K562 (cell line): ENCODE results near the gene C16orf74. TPM values are rescaled to one million over a fixed set of nuclear protein-coding genes. Genes with fewer than 3 reads are reported as not detected.

Source experiments
- ATAC-seq: fragments of 200-7000 bp; cut with Tn5 transposase; 3 replicates; pipeline ENCODE4 v1.9.1; 2020; ENCODE audit warnings: moderate library complexity
- BruUV-seq: library from RNA; stranded (reverse); fragments of 400-500 nt; replicated peaks from 2 replicates; lab custom pipeline; 2021; lab: Mats Ljungman, UMichigan
- CTCF ChIA-PET: fragments of 300-600 bp; formaldehyde crosslinking; extraction: SDS; loops from one replicate; lab custom pipeline; 2021; ENCODE audit warnings: low intra/inter-chr PET ratio; lab: Yijun Ruan, JAX
- POLR2A ChIA-PET: fragments of 300-600, 350-650 bp; sonication (Branson Sonifier 250); formaldehyde crosslinking; extraction: SDS; loops from one replicate; lab custom pipeline; 2021; ENCODE audit warnings: antibody characterized with exemption, inconsistent platforms; lab: Yijun Ruan, JAX
- DNase-seq, 4 experiments: peaks; one replicate each; pipeline versions ENCODE4 v3.0.0 to v3.0.0-alpha.2; 2011 to 2018; ENCODE audit warnings: low spot score in 3 of 4, mixed read lengths in 3 of 4; ENCODE audit errors: extremely low read depth in 1 of 4
- FAIRE-seq: peaks from 2 replicates; lab custom pipeline; 2011; peaks lifted over from hg19 to GRCh38; lab: Jason Lieb, UNC
- H2AFZ ChIP-seq: 2 replicates; pipeline ENCODE4 v1.6.0; 2011; ENCODE audit warnings: low read depth, low read length, control low read depth, inconsistent platforms
- H3K27ac ChIP-seq: fragments of 200-600 bp; 3 replicates; pipeline ENCODE4 v1.8.0; 2011; ENCODE audit warnings: low read depth, mild to moderate bottlenecking, control low read depth, inconsistent platforms, low read length, moderate library complexity, mixed read lengths; ENCODE audit errors: extremely low read depth
- H3K27me3 ChIP-seq, 2 experiments: fragments of 300-600 bp in 1 of 2; 2 replicates in 1 of 2; 3 replicates in 1 of 2; pipeline versions ENCODE4 v1.6.0 to v1.8.0; 2011; ENCODE audit warnings: inconsistent platforms in 2 of 2, low read length in 2 of 2, mild to moderate bottlenecking in 1 of 2, mixed read lengths in 1 of 2, moderate library complexity in 1 of 2; ENCODE audit not compliant: control insufficient read depth in 2 of 2, insufficient read depth in 2 of 2
- H3K36me3 ChIP-seq: fragments of 300-600 bp; 3 replicates; pipeline ENCODE4 v1.8.0; 2011; ENCODE audit warnings: mild to moderate bottlenecking, low read length, inconsistent platforms; ENCODE audit not compliant: control insufficient read depth, insufficient read depth
- H3K4me1 ChIP-seq, 2 experiments: fragments of 200-600 bp in 1 of 2; replicated peaks in 1 of 2; 2 replicates in 1 of 2; 3 replicates in 1 of 2; pipeline versions ENCODE4 v1.5.1 to v1.8.0; 2011; ENCODE audit warnings: inconsistent platforms in 2 of 2, low read length in 2 of 2, mild to moderate bottlenecking in 1 of 2, mixed read lengths in 1 of 2, moderate library complexity in 1 of 2; ENCODE audit not compliant: control insufficient read depth in 2 of 2, insufficient read depth in 2 of 2
- H3K4me2 ChIP-seq: 2 replicates; pipeline ENCODE4 v1.6.1; 2011; ENCODE audit warnings: low read length, control low read depth, inconsistent platforms, mixed read lengths; ENCODE audit not compliant: insufficient read depth
- H3K4me3 ChIP-seq: fragments of 200-600 bp; sonication (generic), shearing (Covaris generic); 2 replicates; pipeline ENCODE4 v1.5.1; 2016; ENCODE audit warnings: control low read depth, inconsistent platforms
- H3K79me2 ChIP-seq: fragments of 200-600 bp; 3 replicates; pipeline ENCODE4 v1.8.0; 2011; ENCODE audit warnings: low read length, inconsistent platforms; ENCODE audit not compliant: control insufficient read depth, insufficient read depth
- H3K9ac ChIP-seq, 2 experiments: 2 replicates each; pipeline versions ENCODE4 v1.6.0 to v1.6.1; 2011; ENCODE audit warnings: low read depth in 2 of 2, low read length in 2 of 2, control low read depth in 1 of 2, inconsistent platforms in 1 of 2, mild to moderate bottlenecking in 1 of 2, mixed read lengths in 1 of 2; ENCODE audit not compliant: insufficient read depth in 1 of 2
- H3K9me1 ChIP-seq: one replicate; pipeline ENCODE4 v1.6.0; 2011; ENCODE audit warnings: inconsistent platforms, mild to moderate bottlenecking, low read length, moderate library complexity; ENCODE audit not compliant: control insufficient read depth, insufficient read depth
- H3K9me3 ChIP-seq: replicated peaks from 2 replicates; pipeline ENCODE4 v1.5.1; 2011; ENCODE audit warnings: low read depth, low read length, inconsistent platforms; ENCODE audit not compliant: control insufficient read depth, insufficient read depth
- H4K20me1 ChIP-seq: replicated peaks from 2 replicates; pipeline ENCODE4 v1.6.1; 2011; ENCODE audit warnings: low read length, inconsistent platforms, mixed read lengths; ENCODE audit not compliant: control insufficient read depth, insufficient read depth
- NCOA2 ChIP-seq, 2 experiments: fragments of 450-650 bp; IDR thresholded peaks; 2 replicates each; pipeline ENCODE4 v1.6.1; 2018; ENCODE audit warnings: mild to moderate bottlenecking in 2 of 2, moderate library complexity in 1 of 2; ENCODE audit not compliant: partially characterized antibody in 2 of 2
- POLR2A ChIP-seq: fragments of 450-650 bp; conservative IDR thresholded peaks from 2 replicates; pipeline ENCODE4 v1.6.1; 2016
- POLR2G ChIP-seq: fragments of 200-400 bp; formaldehyde crosslinking; IDR thresholded peaks from 2 replicates; pipeline ENCODE4 v1.6.1; 2017; ENCODE audit warnings: low read depth, mild to moderate bottlenecking, antibody characterized with exemption, low read length, moderate library complexity
- RBBP5 ChIP-seq: fragments of 200-600 bp; sonication (generic); IDR thresholded peaks from 2 replicates; pipeline ENCODE4 v1.6.1; 2012; ENCODE audit warnings: borderline replicate concordance, mild to moderate bottlenecking, low read length, control low read depth, inconsistent platforms; ENCODE audit not compliant: insufficient read depth, poor library complexity, severe bottlenecking
- RNF219 ChIP-seq: fragments of 250-450 bp; sonication (Bioruptor Pico); IDR thresholded peaks from 2 replicates; pipeline ENCODE4 v1.5.0; 2022; ENCODE audit warnings: mild to moderate bottlenecking
- SMAD4 ChIP-seq: fragments of 250-450 bp; sonication (Bioruptor Pico); conservative IDR thresholded peaks from 2 replicates; pipeline ENCODE4 v1.8.0; 2021; ENCODE audit warnings: inconsistent platforms, mild to moderate bottlenecking, moderate library complexity
- TAF7 ChIP-seq: fragments of 450-650 bp; IDR thresholded peaks from 2 replicates; pipeline ENCODE4 v1.6.1; 2016; ENCODE audit warnings: missing genetic modification characterization, missing compliant biosample characterization
- ZNF212 ChIP-seq: fragments of 450-650 bp; formaldehyde crosslinking; IDR thresholded peaks from 2 replicates; pipeline ENCODE4 v1.4.0; 2020; ENCODE audit warnings: mild to moderate bottlenecking
- WGBS: fragments of 100-300 bp; shearing (Covaris generic); methylation state at CpG from one replicate; pipeline ENCODE4 v1.1.6; 2016; ENCODE audit warnings: low coverage, mixed read lengths; ENCODE audit not compliant: insufficient coverage; ENCODE audit errors: missing lambda C conversion rate; 5-methylcytosine and 5-hydroxymethylcytosine counted together
- in situ Hi-C: fragments of 300-500 bp; cut with MboI; formaldehyde crosslinking; loops from 4 replicates; pipeline ENCODE4 v1.15.0; 2018; ENCODE audit warnings: inconsistent platforms, mixed read lengths
- intact Hi-C: fragments of 100-400 bp; cut with micrococcal nuclease; formaldehyde crosslinking; loops from 2 replicates; pipeline ENCODE4 v1.14.2; 2022
- polyA plus RNA-seq, 8 experiments: library from polyadenylated mRNA; depleted of rRNA in 4 of 8; stranded (reverse) in 5 of 8; unstranded in 3 of 8; fragments of >200 nt; fragmentation: Nextera tagmentation in 2 of 8; fragmentation: Illumina TruSeq in 1 of 8; extraction: Ambion mirVana in 2 of 8; extraction: Trizol in 1 of 8; gene quantifications; 2 replicates each; pipeline versions ENCODE4 v1.2.1 to v1.2.3, GENCODE V29; 2011 to 2014; ENCODE audit warnings: inconsistent platforms in 1 of 8, missing spikeins in 1 of 8
- total RNA-seq, 7 experiments: library from RNA; depleted of rRNA in 6 of 7; stranded (reverse); fragments of >200 nt in 6 of 7; fragmentation: Illumina TruSeq in 2 of 7; extraction: Trizol in 2 of 7; gene quantifications; 2 replicates each; pipeline versions ENCODE4 v1.2.1 to v1.2.3, GENCODE V29; 2011 to 2021; ENCODE audit warnings: low replicate concordance in 1 of 7
- TF ChIP-seq, protein P1 (sequence below): fragments of 450-650 bp; formaldehyde crosslinking; IDR thresholded peaks from 2 replicates; pipeline ENCODE4 v1.4.0; 2020; ENCODE audit warnings: mild to moderate bottlenecking

C16orf74 gene
- total and polyA plus RNA-seq, 9 of the 15 experiments (the other 6 are each of a cell fraction or from before 2014, with no cell fraction given): not detected

DNA sequence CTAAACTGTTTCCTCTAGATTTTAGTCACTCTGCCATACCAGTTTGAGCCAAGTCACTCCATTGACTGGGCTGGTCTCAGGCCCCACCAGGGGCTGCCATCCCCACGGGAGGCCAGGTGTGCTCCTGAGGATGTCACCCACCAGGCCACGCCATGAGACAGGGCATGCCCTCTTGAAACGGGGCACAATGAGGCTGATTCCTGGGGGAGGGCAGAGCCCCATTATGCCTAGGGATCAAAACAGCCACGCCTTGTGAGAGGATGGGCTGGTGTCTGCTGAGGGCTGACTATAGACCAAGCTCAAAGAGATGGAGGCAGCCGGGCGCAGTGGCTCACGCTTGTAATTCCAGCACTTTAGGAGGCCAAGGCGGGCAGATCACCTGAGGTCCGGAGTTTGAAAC, 83.6 kb downstream of the C16orf74 start (continued):
- TF ChIP-seq TAF7: no peak
- peak; percentile 45 for TF ChIP-seq POLR2A
- no peak for TF ChIP-seq NCOA2 (IDR thresholded peaks at IDR 0.05; ENCODE audit: partially characterized antibody in 2 of 2)
- no peak for TF ChIP-seq RNF219 (CRISPR knock-in tag)
- TF ChIP-seq, protein P1, sequence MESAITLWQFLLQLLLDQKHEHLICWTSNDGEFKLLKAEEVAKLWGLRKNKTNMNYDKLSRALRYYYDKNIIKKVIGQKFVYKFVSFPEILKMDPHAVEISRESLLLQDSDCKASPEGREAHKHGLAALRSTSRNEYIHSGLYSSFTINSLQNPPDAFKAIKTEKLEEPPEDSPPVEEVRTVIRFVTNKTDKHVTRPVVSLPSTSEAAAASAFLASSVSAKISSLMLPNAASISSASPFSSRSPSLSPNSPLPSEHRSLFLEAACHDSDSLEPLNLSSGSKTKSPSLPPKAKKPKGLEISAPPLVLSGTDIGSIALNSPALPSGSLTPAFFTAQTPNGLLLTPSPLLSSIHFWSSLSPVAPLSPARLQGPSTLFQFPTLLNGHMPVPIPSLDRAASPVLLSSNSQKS (CRISPR knock-in tag): no peak
- no peak for TF ChIP-seq RBBP5
- TF ChIP-seq SMAD4 (CRISPR knock-in tag): no peak
- TF ChIP-seq, all 486 proteins: peak for 5

- Histone ChIP-seq H3K4me3 (no peak overlapping the region), H3K27me3 (no peaks in the 10 kb centered on the region), H3K9ac (0 out of 4 replicates have a peak overlapping the region, but pooled peaks of 1 of the 2 experiments have one; percentile 1), H2AFZ (no peak overlapping the region), H4K20me1 (peaks cover 29% of the 10 kb centered on the region), H3K27ac (no peak overlapping the region), H3K79me2 (peaks cover 16% of the 10 kb centered on the region; the same call in 1 of the 3 replicates), H3K36me3 (peaks cover 100% of the 10 kb centered on the region), H3K4me2 (no peak overlapping the region), H3K4me1 (peaks cover 0 to 8% of the 10 kb centered on the region in 2 experiments; a peak in 1 of 5 replicates), H3K9me1 (no peaks in the 10 kb centered on the region), H3K9me3 (no peaks in the 10 kb centered on the region)
- ChIA-PET CTCF (no interaction called here), POLR2A (interaction anchor here (0.7 to 1.6 kb wide), 3 partner anchors 9 to 17 kb away, joined by 3 to 4 read pairs (median 4); no protein-coding TSS in a partner anchor)
- in situ Hi-C loops (no loop called here), intact Hi-C loops (no loop called here)
- DNase-seq (no peak), ATAC-seq (no peak), FAIRE-seq (no peak)
- BruUV-seq: no TSS peak
- TF ChIP-seq ZNF212 (CRISPR knock-in tag) (no peak), POLR2G (peak; percentile 47)
- 94% methylated on average over 11 of the region's 13 CpGs for WGBS
These were observed 85.0 kb downstream of the C16orf74 start for GRCh38 chr16:85665929-85666328.
